Measurements from ENCODE around the gene ARHGEF6. TPM values are rescaled to one million over a fixed set of nuclear protein-coding genes. Genes with fewer than 3 reads are reported as not detected.

ARHGEF6 gene
- total and polyA plus RNA-seq, 7 donors, result 11.4 to 70.5 (median 25.4) TPM

- TF ChIP-seq CTCF (IDR thresholded peaks at IDR 0.05), result no peak
- no peak for ATAC-seq
- no peaks in the 10 kb centered on the region for H3K9me3 ChIP-seq
- H3K27me3 ChIP-seq (ENCODE audit: insufficient read depth in 3 of 3, low read length in 2 of 3), result peaks cover 0 to 4% (median 0%) of the 10 kb centered on the region in 3 donors
- H3K36me3 ChIP-seq (ENCODE audit: insufficient read depth in 1 of 2, low read depth in 1 of 2), result peaks cover 0 to 42% of the 10 kb centered on the region in 2 donors
- DNase-seq, result no peak
- H3K27ac ChIP-seq, result no peak overlapping the region
- H3K4me1 ChIP-seq, result no peaks in the 10 kb centered on the region
- intact Hi-C loops (cut with DNase I), result no loop called here
- WGBS, 3 donors, result 44 to 47% (median 45%) methylated on average over 6 of the region's 6 CpGs
- H3K4me3 ChIP-seq, result no peak overlapping the region
These were observed 91.3 kb downstream of the ARHGEF6 start for GRCh38 chrX:136689436-136689835.

GRCh38 chrX:136687457-136687856, 93.3 kb downstream of the ARHGEF6 start:
- ATAC-seq (no peak), DNase-seq (no peak)
- no peak overlapping the region for H3K27ac ChIP-seq
- H3K4me1 ChIP-seq, result no peaks in the 10 kb centered on the region
- no peaks in the 10 kb centered on the region for H3K9me3 ChIP-seq
- TF ChIP-seq CTCF (IDR thresholded peaks at IDR 0.05), result no peak
- WGBS, 3 donors, result 61 to 97% (median 90%) methylated on average over 1 of the region's 1 CpG
- H3K36me3 ChIP-seq (ENCODE audit: insufficient read depth in 1 of 2, low read depth in 1 of 2), result peaks cover 0 to 57% of the 10 kb centered on the region in 2 donors
- no peak overlapping the region for H3K4me3 ChIP-seq
- intact Hi-C loops (cut with DNase I), result no loop called here
- no peaks in the 10 kb centered on the region for H3K27me3 ChIP-seq (ENCODE audit: insufficient read depth in 3 of 3, low read length in 2 of 3)

GRCh38 chrX:136684120-136684519, 96.6 kb downstream of the ARHGEF6 start:
- Histone ChIP-seq H3K4me1 (no peaks in the 10 kb centered on the region), H3K36me3 (ENCODE audit: insufficient read depth in 1 of 2, low read depth in 1 of 2) (peaks cover 0 to 76% of the 10 kb centered on the region in 2 donors), H3K27ac (no peak overlapping the region), H3K27me3 (ENCODE audit: insufficient read depth in 3 of 3, low read length in 2 of 3) (no peaks in the 10 kb centered on the region), H3K9me3 (no peaks in the 10 kb centered on the region), H3K4me3 (no peak overlapping the region)
- no peak for TF ChIP-seq CTCF (IDR thresholded peaks at IDR 0.05)
- DNase-seq (no peak), ATAC-seq (no peak)
- intact Hi-C loops (cut with DNase I), result no loop called here
- 72 to 92% (median 88%) methylated on average over 5 of the region's 5 CpGs for WGBS, 3 donors

GRCh38 chrX:136679531-136679930, 101.2 kb downstream of the ARHGEF6 start:
- Histone ChIP-seq H3K27me3 (ENCODE audit: insufficient read depth in 3 of 3, low read length in 2 of 3) (no peaks in the 10 kb centered on the region), H3K4me3 (no peak overlapping the region), H3K4me1 (no peaks in the 10 kb centered on the region), H3K36me3 (ENCODE audit: insufficient read depth in 1 of 2, low read depth in 1 of 2) (peaks cover 2 to 81% of the 10 kb centered on the region in 2 donors), H3K9me3 (no peaks in the 10 kb centered on the region), H3K27ac (no peak overlapping the region)
- DNase-seq, result no peak
- intact Hi-C loops (cut with DNase I), result loop anchor here in 1 of 2 donors (10.0 kb wide), 1 partner anchor 165 kb away; no protein-coding TSS in a partner anchor
- no peak for TF ChIP-seq CTCF (IDR thresholded peaks at IDR 0.05)
- 61 to 80% (median 78%) methylated on average over 6 of the region's 6 CpGs for WGBS, 3 donors
- ATAC-seq, result no peak

Measured in psoas muscle (tissue), 8 donors.